Measurements from ENCODE around the gene IL17REL.
A peak's percentile ranks its signal among the peaks of the same experiment; 100 is the strongest.

IL17REL gene

DNA sequence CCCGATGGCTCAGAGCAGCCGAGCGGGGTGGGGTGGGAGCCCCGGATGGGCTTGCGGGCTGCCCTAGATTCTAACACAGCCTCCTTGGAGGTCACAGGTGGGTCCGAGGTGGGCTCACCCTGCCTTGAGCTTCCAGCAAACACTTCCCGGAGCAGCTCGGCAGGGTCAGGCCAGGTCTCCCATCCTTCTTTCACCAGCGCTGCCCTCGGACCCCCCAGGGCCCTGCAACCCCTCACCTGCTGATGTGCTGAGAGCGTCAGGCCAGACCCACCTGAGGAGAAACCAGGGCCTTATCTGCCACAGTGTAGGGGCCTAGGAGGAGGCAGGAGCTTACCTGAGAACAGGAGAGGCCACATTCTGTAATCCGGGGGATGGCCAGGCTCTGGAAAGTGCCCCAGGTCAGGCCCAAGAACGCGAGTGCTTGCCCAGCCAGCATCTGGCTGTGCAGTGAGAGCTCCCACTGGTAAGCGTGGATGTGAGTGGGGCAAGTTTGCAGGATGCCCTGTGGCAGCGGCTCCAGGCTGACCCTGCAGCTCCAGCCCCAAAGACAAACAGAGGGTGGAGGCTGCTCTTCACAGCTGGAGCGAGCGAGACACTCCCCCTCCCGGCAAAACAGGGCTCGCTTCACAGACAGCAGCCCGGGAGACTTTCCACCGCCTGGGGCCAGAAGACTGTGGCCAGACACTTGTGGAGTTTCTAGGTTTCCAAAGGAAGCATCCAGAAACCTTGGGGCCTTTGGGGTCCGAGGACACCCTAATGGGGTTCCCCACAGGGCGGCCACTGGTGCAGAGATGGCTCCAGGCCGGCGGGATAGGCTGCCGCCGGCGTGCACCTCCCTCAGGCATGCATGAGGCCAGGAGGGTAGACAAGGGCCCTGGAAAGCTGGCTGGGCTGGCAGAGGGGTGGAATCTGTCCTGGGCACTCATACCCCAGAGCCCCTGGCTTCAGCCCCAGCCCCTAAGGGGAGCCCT lies at the start of gene IL17REL:
TSS of gene IL17REL (minus strand) at position 555 of the 971 bp plus-strand sequence. CDS start at position 436, 119 bp downstream.
- DNase-seq (ENCODE audit: low spot score), result peak; percentile 54

DNA sequence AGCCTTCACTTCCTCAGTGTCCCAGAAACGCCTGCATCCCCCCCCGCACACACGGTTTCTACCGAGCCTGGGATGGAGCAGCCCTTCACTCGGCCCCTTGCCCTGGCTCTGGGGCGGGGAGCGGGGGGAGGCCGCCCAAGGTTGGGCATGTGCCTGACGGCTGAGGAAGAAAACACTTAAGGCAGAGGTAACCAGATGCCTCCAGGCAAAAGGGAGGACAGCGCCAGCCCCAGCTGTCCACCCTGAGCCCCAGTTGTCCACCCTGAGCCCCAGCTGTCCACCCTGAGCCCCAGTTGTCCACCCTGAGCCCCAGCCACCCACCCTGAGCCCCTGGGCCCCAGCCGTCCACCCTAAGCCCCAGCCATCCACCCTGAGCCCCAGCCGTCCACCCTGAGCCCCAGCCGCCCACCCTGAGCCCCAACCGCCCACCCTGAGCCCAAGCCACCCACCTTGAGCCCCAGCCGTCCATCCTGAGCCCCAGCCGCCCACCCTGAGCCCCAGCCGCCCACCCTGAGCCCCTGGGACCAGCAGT lies 49.3 kb upstream of the IL17REL start:
- DNase-seq (ENCODE audit: low spot score), result no peak

DNA sequence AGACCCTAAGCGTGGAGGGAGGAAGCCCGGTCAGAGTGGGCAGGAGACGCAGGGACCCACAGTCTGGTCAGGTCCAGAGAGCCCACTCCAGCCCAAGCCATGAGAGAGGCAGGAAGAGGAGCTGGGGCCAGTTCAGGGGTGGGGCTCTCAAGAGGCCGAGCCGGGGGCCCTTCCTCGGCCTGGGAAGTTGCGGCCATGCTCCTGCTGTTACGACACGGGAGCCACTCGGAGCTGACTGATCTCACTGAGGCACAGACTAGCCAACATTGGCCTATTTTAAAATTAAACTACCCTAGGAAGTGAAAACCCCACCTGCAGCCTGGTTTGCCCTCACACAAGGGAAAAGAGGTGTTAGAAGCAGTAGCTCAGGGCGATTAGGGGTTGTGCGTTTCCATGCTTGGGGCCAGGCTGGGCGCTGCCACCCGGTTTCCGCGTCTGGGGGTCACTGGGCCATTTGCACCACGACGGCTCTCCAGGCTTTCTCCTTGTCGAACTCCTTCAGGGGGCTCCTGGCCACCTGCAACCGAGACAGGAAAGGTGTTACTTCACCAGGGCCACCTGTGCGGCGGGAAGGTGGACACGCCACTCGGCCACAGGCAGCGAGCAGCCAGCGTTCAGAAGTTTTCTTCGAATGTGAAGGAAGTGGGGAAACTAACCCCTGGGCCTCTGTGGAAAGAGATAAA lies 48.7 kb upstream of the IL17REL start:
- DNase-seq (ENCODE audit: low spot score), result no peak

- no peak for DNase-seq (ENCODE audit: low spot score)
Measured at GRCh38 chr22:50060441-50061140, 48.0 kb upstream of the IL17REL start.

DNA sequence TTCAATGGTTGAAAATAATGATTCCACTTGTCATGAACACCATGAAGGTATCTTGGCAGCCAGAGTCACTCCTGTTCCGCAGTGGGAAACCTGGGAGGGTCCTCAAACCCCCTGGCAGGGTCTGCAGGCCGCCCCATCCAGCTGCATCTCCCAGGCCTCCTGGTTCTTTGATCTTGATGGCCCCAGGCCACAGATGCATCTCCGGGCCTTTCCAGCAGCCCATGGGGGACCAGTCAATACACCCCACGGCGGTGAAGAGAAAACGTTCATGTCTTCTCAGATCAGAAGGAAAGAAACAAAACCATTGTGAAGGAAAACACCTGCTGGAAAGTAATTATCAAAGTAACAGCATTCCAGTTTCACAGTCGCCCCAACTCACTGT lies 47.3 kb upstream of the IL17REL start:
- no peak for DNase-seq (ENCODE audit: low spot score)

- peak; percentile 92 for DNase-seq (ENCODE audit: low spot score)
Measured at GRCh38 chr22:50058906-50059880, 46.6 kb upstream of the IL17REL start.

- peak; percentile 68 for DNase-seq (ENCODE audit: low spot score)
Measured at GRCh38 chr22:50058061-50058905, 45.7 kb upstream of the IL17REL start, which contains the start of gene TTLL8. TTLL8 (minus strand) TSS chr22:50058298.

DNA sequence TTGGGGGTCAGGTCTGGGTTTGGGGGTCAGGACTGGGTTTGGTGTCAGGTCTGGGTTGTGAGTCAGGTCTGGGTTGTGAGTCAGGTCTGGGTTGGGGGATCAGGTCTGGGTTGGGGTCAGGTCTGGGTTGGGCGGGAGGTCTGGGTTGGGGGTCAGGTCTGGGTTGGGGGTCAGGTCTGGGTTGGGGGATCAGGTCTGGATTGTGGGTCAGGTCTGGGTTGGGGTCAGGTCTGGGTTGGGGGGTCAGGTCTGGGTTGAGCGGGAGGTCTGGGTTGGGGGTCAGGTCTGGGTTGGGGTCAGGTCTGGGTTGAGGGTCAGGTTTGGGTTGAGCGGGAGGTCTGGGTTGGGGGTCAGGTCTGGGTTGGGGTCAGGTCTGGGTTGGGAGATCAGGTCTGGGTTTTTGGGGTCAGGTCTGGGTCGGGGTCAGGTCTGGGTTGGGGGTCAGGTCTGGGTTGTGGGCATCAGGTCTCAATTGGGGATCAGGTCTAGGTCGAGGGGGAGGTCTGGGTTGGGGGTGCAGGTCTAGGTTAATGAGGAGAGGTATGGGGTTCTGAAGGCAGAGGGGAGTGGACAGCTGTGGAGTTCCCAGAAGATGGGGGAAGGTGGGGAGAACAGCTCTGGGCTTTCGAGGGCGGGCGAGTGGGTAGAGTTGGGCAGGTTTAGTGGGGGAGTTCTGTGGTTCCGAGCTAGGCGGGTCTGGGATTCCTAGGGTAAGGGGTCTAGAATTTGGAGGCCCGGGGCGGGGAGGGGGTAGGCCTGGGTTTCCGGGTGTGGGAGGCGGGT lies 44.9 kb upstream of the IL17REL start:
- DNase-seq (ENCODE audit: low spot score), result no peak

- DNase-seq (ENCODE audit: low spot score), result peak; percentile 36
Measured at GRCh38 chr22:50056214-50056972, 43.8 kb upstream of the IL17REL start.

DNA sequence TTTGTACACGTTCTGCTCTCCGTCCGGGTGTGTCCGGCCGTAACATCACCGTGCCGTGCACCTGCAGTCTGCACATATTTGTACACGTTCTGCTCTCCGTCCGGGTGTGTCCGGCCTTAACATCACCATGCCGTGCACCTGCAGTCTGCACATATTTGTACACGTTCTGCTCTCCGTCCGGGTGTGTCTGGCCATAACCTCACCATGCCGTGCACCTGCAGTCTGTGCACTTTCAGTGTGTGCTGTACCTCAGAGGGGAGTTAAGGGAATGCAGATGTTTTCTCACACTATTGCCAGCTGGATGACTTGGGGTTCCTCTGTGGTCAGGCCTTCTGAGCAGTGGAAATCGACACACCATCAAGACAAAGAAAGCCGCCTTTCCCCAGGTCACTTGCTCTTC lies 41.3 kb upstream of the IL17REL start:
- DNase-seq (ENCODE audit: low spot score), result no peak

- DNase-seq (ENCODE audit: low spot score), result no peak
Measured at GRCh38 chr22:50051930-50052329, 39.4 kb upstream of the IL17REL start.

DNA sequence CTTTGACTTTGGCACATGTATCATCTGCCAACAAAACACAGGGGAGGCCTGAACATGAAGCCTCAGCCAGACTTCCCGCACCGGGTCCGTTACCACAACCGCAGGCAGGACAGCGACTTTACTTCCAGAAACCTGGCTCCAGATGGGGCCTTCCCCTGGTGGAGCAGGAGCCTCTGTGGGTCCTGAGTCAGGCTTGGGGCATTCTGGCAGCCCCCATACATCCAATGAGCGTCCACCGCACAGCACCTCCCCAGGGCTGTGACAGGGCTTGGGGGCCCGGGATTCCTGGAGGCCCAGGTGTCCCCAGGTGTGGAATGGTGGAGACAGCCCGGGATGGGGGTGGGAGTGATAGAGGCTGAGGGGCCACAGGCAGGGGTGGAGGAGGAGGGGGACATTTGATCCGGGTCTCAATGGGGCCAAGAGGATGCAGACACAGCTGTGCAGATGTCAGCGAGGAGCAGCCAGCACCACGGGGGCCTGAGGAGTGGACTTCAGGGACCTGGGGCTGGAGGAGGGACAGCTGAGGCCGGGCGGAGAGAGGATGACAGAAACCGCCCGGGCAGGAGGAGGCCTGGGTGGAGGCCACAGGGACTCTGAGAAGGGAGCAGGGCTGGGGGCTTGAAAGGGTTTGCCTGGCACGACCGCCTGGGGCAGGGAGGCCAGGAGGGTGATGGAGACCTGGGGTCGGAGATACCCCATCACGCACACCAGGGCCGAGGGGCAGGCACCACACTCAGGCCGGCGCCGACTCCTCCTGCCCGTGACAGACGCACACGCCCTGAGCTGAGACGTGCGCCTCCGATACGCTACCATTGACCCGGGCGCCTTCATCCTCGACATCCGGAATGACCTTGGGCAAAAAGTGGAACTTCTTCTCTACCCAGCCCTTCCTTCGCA lies 37.0 kb upstream of the IL17REL start:
- no peak for DNase-seq (ENCODE audit: low spot score)

DNA sequence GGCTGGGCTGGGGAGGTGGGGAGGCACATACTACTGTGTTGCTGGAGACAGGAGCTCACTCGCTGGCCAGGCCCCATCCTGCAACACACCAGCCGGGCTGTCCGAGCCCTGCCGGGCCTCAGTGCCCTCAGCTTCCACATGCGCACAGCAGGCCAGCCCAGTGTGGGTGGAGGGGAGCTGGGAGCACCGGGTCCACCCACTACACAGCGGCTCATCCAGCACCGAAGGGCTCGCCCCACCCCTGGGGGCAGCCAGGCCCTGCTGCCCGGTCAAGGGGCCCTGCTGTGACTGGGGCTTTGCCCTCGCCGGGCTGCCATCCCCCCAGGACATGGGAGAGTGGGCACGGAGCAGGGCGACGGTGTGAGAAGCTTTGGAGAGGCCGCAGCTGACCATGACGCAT lies 36.3 kb upstream of the IL17REL start:
- DNase-seq (ENCODE audit: low spot score), result no peak

GRCh38 chr22:50048061-50048765 lies 35.6 kb upstream of the IL17REL start:
- DNase-seq (ENCODE audit: low spot score), result no peak

DNA sequence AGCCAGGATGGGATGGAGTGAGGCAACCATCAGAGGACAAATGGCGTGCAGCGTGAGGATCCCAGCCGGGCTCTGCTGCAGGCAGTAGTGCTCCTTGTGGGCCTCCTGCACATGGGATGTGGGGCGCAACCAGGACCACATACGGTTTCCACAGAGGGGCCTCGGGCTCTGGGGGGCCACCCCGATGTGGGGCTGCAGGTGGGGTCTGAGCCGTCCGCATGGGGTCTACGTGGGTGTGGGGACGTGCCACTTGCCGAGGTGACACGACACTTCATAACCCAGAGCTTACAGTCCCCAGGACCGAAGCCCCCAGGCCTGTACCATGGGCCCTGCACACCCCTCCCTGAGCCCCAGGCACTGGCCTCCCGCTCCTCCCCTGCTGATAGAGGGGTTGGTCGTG lies 34.8 kb upstream of the IL17REL start:
- no peak for DNase-seq (ENCODE audit: low spot score)

- DNase-seq (ENCODE audit: low spot score), result no peak
Measured at GRCh38 chr22:50046481-50047245, 34.1 kb upstream of the IL17REL start.

All from iPS-NIHi11 (cell line).